GM12865 (cell line): ENCODE data around the gene GPANK1.

Experiments
- DNase-seq: peaks from one replicate; pipeline ENCODE4 v3.0.0; 2010; ENCODE audit warnings: low read depth
- H3K4me3 ChIP-seq: 2 replicates; pipeline ENCODE4 v1.5.1; 2011; ENCODE audit warnings: mild to moderate bottlenecking, low read depth, low read length, control low read depth
- CTCF ChIP-seq: IDR thresholded peaks from 2 replicates; pipeline ENCODE4 v1.5.1; 2011; ENCODE audit warnings: low read length, control low read depth, low read depth, inconsistent platforms; ENCODE audit not compliant: insufficient read depth; ENCODE audit errors: missing control alignments

GPANK1 gene

GRCh38 chr6:31686483-31686882, 21.7 kb upstream of the GPANK1 start:
- DNase-seq: no peak
- no peak for TF ChIP-seq CTCF
- no peak overlapping the region for H3K4me3 ChIP-seq

- DNase-seq: no peak
- no peak overlapping the region for H3K4me3 ChIP-seq
- TF ChIP-seq CTCF: no peak
Measured at GRCh38 chr6:31683591-31683990, 18.8 kb upstream of the GPANK1 start.

- peak; percentile 56 for DNase-seq
- TF ChIP-seq CTCF: peak; percentile 11
- peak overlapping the region; percentile 72 for H3K4me3 ChIP-seq
Measured at GRCh38 chr6:31681135-31681671, 16.4 kb upstream of the GPANK1 start.

- peak; percentile 90 for DNase-seq
- peak within 1 kb of the TSS; percentile 72 for H3K4me3 ChIP-seq
- peak; percentile 71 for TF ChIP-seq CTCF
Measured at GRCh38 chr6:31680226-31681134, 15.7 kb upstream of the GPANK1 start, which contains the start of gene LY6G5C. TSS of gene LY6G5C (minus strand) at chr6:31681067. CDS start at chr6:31680373, 694 bp downstream.

GRCh38 chr6:31677955-31678354, 13.2 kb upstream of the GPANK1 start:
- no peak overlapping the region for H3K4me3 ChIP-seq
- TF ChIP-seq CTCF: no peak
- no peak for DNase-seq

- no peak for TF ChIP-seq CTCF
- no peak overlapping the region for H3K4me3 ChIP-seq
- no peak for DNase-seq
Measured at GRCh38 chr6:31676904-31677303, 12.1 kb upstream of the GPANK1 start.
